ENCODE measurements around the gene FAM98C. TPM values are rescaled to one million over a fixed set of nuclear protein-coding genes. Genes with fewer than 3 reads are reported as not detected.
A peak's percentile ranks its signal among the peaks of the same experiment; 100 is the strongest.

FAM98C gene
- total RNA-seq, 4 donors from 2014 or later, result 8.7 to 27.1 (median 15.9) TPM

GRCh38 chr19:38434549-38435051, 31.7 kb downstream of the FAM98C start:
- no peak for TF ChIP-seq CTCF (IDR thresholded peaks at IDR 0.05)
- TF ChIP-seq EP300 (IDR thresholded peaks at IDR 0.05), result no peak
- TF ChIP-seq POLR2AphosphoS5 (IDR thresholded peaks at IDR 0.05), result no peak
- no peak for TF ChIP-seq POLR2A (IDR thresholded peaks at IDR 0.05)
- no peaks in the 10 kb centered on the region for H3K36me3 ChIP-seq
- ATAC-seq, result no peak
- no peak overlapping the region for H3K27ac ChIP-seq
- WGBS, 2 donors (ENCODE audit: low coverage in 1 of 2), result 15 to 18% methylated on average over 2 to 4 of the region's 13 CpGs
- peak overlapping the region in 1 of 2 donors; percentile 35 for H3K4me3 ChIP-seq
- H3K27me3 ChIP-seq, result peaks cover 84% of the 10 kb centered on the region
- peaks cover 0 to 8% (median 0%) of the 10 kb centered on the region in 3 donors for H3K4me1 ChIP-seq
- no peaks in the 10 kb centered on the region for H3K9me3 ChIP-seq

- ATAC-seq, result no peak
- Histone ChIP-seq H3K27me3 (peaks cover 91% of the 10 kb centered on the region), H3K4me1 (peaks cover 0 to 8% (median 0%) of the 10 kb centered on the region in 3 donors), H3K36me3 (no peaks in the 10 kb centered on the region), H3K27ac (no peak overlapping the region), H3K9me3 (no peaks in the 10 kb centered on the region), H3K4me3 (no peak overlapping the region)
- WGBS, 2 donors (ENCODE audit: low coverage in 1 of 2), result 90% methylated on average over 1 to 5 of the region's 6 CpGs
- TF ChIP-seq POLR2A (IDR thresholded peaks at IDR 0.05) (no peak), EP300 (IDR thresholded peaks at IDR 0.05) (no peak), POLR2AphosphoS5 (IDR thresholded peaks at IDR 0.05) (no peak), CTCF (IDR thresholded peaks at IDR 0.05) (no peak)
Measured at GRCh38 chr19:38437295-38437694, 34.4 kb downstream of the FAM98C start.

- H3K4me3 ChIP-seq, result no peak overlapping the region
- no peaks in the 10 kb centered on the region for H3K36me3 ChIP-seq
- 33 to 83% methylated on average over 1 to 2 of the region's 2 CpGs for WGBS, 2 donors (ENCODE audit: low coverage in 1 of 2)
- peaks cover 0 to 8% (median 0%) of the 10 kb centered on the region in 3 donors for H3K4me1 ChIP-seq
- no peak for ATAC-seq
- H3K27ac ChIP-seq, result no peak overlapping the region
- H3K9me3 ChIP-seq, result no peaks in the 10 kb centered on the region
- no peak for TF ChIP-seq POLR2A (IDR thresholded peaks at IDR 0.05)
- no peak for TF ChIP-seq CTCF (IDR thresholded peaks at IDR 0.05)
- no peak for TF ChIP-seq POLR2AphosphoS5 (IDR thresholded peaks at IDR 0.05)
- no peak for TF ChIP-seq EP300 (IDR thresholded peaks at IDR 0.05)
- H3K27me3 ChIP-seq, result peaks cover 91% of the 10 kb centered on the region
Measured at GRCh38 chr19:38437917-38438316, 35.0 kb downstream of the FAM98C start.

- no peak overlapping the region for H3K27ac ChIP-seq
- H3K4me3 ChIP-seq, result no peak overlapping the region
- no peaks in the 10 kb centered on the region for H3K36me3 ChIP-seq
- H3K9me3 ChIP-seq, result no peaks in the 10 kb centered on the region
- no peaks in the 10 kb centered on the region for H3K4me1 ChIP-seq
- WGBS, 2 donors (ENCODE audit: low coverage in 1 of 2), result 55 to 70% methylated on average over 3 to 5 of the region's 14 CpGs
- peaks cover 68% of the 10 kb centered on the region for H3K27me3 ChIP-seq
- no peak for ATAC-seq
- TF ChIP-seq POLR2AphosphoS5 (IDR thresholded peaks at IDR 0.05) (no peak), POLR2A (IDR thresholded peaks at IDR 0.05) (no peak), CTCF (IDR thresholded peaks at IDR 0.05) (no peak), EP300 (IDR thresholded peaks at IDR 0.05) (no peak)
Measured at GRCh38 chr19:38440592-38440991, 37.7 kb downstream of the FAM98C start.

- no peaks in the 10 kb centered on the region for H3K9me3 ChIP-seq
- no peaks in the 10 kb centered on the region for H3K4me1 ChIP-seq
- TF ChIP-seq EP300 (IDR thresholded peaks at IDR 0.05) (no peak), POLR2AphosphoS5 (IDR thresholded peaks at IDR 0.05) (no peak), POLR2A (IDR thresholded peaks at IDR 0.05) (no peak), CTCF (IDR thresholded peaks at IDR 0.05) (no peak)
- no peak overlapping the region for H3K27ac ChIP-seq
- WGBS, 2 donors (ENCODE audit: low coverage in 1 of 2), result 34 to 47% methylated on average over 5 to 6 of the region's 7 CpGs
- no peak overlapping the region for H3K4me3 ChIP-seq
- ATAC-seq, result no peak
- H3K36me3 ChIP-seq, result no peaks in the 10 kb centered on the region
- peaks cover 56% of the 10 kb centered on the region for H3K27me3 ChIP-seq
Measured at GRCh38 chr19:38441657-38442348, 38.9 kb downstream of the FAM98C start.

Data from gastroesophageal sphincter (tissue), 4 donors.